Fibroblast of mammary gland (primary cell): ENCODE measurements around the gene CMTM2.
"Not testable (repeated sequence)": the region's sequence is repeated elsewhere in the genome, so short reads cannot be mapped to it uniquely, and the experiment has no call there.

ENCODE experiments used
- DNase-seq: peaks from one replicate; pipeline ENCODE4 v3.0.0-alpha.2; 2010; ENCODE audit warnings: low read depth
- H3K4me3 ChIP-seq: 2 replicates; pipeline ENCODE4 v1.5.1; 2011; ENCODE audit warnings: low read depth, mild to moderate bottlenecking, low read length, moderate library complexity; ENCODE audit not compliant: control insufficient read depth
- TF ChIP-seq, protein P1 (sequence below): conservative IDR thresholded peaks from 2 replicates; pipeline ENCODE4 v1.5.1; 2011; ENCODE audit warnings: low read depth, low read length, inconsistent platforms; ENCODE audit not compliant: control insufficient read depth, insufficient read depth

The CMTM2 gene

DNA sequence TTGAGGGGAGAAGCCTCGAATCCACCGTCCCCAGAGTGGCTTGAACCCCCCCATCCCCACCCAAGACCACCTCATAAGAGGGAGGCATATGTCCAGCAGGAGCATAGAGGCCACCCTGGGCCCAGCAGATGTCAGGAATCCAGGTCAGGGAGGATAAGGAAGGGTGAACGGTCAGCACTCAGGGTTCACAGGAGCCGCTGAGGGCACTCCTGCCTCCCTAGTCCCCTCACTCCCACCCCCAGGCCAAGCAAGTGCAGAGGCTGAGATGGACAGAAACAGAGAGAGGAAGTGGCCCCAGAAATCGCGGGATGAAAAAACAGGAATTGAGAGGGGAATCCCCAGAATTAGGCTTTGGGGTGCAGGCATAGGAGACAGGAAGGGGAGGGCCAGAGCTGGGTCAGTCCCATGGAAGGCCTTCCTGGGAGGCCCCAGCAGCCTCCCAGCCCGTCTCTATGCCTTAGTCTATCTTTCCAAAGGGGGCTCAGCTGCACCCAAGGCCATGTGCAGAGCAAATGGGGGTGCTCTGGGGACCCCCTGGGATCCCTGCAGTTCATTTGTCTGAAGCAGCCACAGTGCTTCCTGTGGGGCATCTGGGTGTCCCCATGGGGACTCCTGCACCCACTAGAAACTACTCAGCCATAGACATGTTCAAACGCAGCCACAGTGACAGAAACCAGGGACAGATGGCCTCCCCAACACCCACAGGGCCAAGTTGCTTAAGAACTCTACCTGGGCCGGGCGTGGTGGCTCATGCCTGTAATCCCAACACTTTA is 26.9 kb downstream of the CMTM2 start:
- H3K4me3 ChIP-seq = peak overlapping the region; percentile 56
- TF ChIP-seq, protein P1, sequence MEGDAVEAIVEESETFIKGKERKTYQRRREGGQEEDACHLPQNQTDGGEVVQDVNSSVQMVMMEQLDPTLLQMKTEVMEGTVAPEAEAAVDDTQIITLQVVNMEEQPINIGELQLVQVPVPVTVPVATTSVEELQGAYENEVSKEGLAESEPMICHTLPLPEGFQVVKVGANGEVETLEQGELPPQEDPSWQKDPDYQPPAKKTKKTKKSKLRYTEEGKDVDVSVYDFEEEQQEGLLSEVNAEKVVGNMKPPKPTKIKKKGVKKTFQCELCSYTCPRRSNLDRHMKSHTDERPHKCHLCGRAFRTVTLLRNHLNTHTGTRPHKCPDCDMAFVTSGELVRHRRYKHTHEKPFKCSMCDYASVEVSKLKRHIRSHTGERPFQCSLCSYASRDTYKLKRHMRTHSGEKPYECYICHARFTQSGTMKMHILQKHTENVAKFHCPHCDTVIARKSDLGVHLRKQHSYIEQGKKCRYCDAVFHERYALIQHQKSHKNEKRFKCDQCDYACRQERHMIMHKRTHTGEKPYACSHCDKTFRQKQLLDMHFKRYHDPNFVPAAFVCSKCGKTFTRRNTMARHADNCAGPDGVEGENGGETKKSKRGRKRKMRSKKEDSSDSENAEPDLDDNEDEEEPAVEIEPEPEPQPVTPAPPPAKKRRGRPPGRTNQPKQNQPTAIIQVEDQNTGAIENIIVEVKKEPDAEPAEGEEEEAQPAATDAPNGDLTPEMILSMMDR = no peak
- DNase-seq = no peak

GRCh38 chr16:66608241-66609138 is 29.2 kb downstream of the CMTM2 start:
- DNase-seq = peak; percentile 84
- no peak overlapping the region for H3K4me3 ChIP-seq
- TF ChIP-seq, protein P1 = peak; percentile 87

GRCh38 chr16:66609139-66609510 is 29.9 kb downstream of the CMTM2 start:
- no peak overlapping the region for H3K4me3 ChIP-seq
- TF ChIP-seq, protein P1 = no peak
- DNase-seq = no peak

GRCh38 chr16:66610111-66610820 is 31.0 kb downstream of the CMTM2 start:
- no peak overlapping the region for H3K4me3 ChIP-seq
- TF ChIP-seq, protein P1 = no peak
- DNase-seq = no peak

DNA sequence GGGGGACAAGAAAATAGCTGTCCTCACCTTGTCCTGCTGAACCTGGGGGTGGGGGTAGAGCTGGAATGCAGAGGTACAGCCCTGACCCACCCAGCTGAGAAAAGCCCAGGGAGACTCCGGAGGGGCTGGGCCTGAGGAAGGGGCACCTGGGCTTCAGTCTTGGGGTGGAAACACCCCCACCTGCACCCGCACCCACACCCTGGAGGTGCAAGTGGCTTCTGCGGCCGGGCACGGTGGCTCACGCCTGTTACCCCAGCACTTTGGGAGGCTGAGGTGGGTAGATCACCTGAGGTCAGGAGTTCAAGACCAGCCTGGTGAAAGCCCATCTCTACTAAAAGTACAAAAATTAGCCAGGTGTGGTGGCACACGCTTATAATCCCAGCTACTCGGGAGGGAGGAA is 32.6 kb downstream of the CMTM2 start:
- H3K4me3 ChIP-seq, DNase-seq: not testable (repeated sequence)

DNA sequence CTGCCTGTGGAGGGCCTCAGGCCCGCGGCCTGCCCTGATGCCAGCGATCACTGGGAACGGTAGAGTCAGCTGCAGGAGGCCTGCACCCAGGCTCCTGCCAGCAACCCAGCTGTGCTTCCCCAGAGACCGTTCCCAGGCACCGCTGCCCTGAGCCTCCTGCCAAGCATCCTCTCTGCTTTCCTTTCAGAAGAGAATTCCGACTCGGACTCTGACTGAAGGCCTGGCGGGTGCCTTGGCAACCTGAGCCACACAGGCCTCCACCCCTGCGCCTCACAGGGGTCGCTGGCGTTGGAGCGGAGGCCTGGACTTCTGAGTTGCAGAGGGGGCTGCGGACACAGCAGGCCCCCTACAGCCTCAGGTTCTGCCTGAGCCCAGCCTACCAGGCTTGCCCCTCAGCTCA is 33.2 kb downstream of the CMTM2 start:
- TF ChIP-seq, protein P1 = no peak
- DNase-seq = no peak

More for the DNA sequence above, 33.2 kb downstream of the CMTM2 start:
- no peak overlapping the region for H3K4me3 ChIP-seq
